ENCODE measurements around the gene ZNF607. TPM values are rescaled to one million over a fixed set of nuclear protein-coding genes. Genes with fewer than 3 reads are reported as not detected.
"Not testable (repeated sequence)": the region's sequence is repeated elsewhere in the genome, so short reads cannot be mapped to it uniquely, and the experiment has no call there.

Gene ZNF607
- total RNA-seq, 1 experiment from 2014 or later: 0.89 TPM

DNA sequence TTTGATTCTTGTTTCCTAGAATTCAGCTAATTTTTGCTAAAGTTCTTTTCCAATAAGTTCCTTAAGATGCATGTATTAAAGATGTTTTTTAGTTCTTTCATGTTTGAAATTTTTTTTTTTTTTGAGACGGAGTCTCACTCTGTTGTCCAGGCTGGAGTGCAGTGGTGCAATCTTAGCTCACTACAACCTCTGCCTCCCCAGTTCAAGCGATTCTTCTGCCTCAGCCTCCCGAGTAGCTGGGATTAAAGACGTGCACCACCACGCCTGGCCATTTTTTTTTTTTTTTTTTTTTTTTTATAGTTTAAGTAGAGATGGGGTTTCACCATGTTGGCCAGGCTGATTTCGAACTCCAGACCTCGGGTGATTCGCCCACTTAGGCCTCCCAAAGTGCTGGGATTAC lies 62.4 kb downstream of the ZNF607 start:
- H3K36me3 ChIP-seq, DNase-seq, H3K27me3 ChIP-seq, H3K4me3 ChIP-seq: not testable (repeated sequence)
- H3K9me3 ChIP-seq: peaks cover 11% of the 10 kb centered on the region

GRCh38 chr19:37655689-37656371 lies 63.7 kb downstream of the ZNF607 start:
- Histone ChIP-seq H3K36me3 (peaks cover 22% of the 10 kb centered on the region), H3K9me3 (peaks cover 24% of the 10 kb centered on the region), H3K4me3 (peak overlapping the region; percentile 79), H3K27me3 (no peaks in the 10 kb centered on the region)
- DNase-seq: peak; percentile 85

DNA sequence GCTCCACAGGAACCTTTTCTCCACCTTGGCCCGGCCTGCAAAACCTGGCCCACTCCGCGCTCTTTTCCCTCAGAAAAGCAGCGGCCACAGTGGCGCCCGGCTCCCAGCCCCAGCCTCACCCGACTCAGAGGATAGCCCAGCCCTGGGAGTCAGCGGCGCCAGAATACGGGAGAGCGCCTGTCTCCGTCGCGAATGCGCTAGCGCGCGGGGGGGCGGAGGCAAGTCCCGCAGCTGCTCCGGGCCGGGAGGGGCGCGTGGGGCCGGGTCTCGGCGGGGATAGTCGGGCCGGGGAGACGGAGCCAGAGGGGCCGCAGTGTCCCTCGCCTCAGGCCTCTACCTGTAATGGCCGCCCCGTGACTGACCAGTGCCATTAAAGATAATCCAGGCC lies 64.3 kb downstream of the ZNF607 start, which contains the start of gene ZFP30:
TSS of gene ZFP30 (minus strand) at position 165 of the 388 bp plus-strand sequence. CDS start 7,643 bp downstream, outside the sequence.
- H3K36me3 ChIP-seq: peaks cover 27% of the 10 kb centered on the region
- H3K4me3 ChIP-seq: peak within 1 kb of the TSS; percentile 79
- H3K9me3 ChIP-seq: peaks cover 28% of the 10 kb centered on the region
- H3K27me3 ChIP-seq: no peaks in the 10 kb centered on the region
- DNase-seq: peak; percentile 96

- Histone ChIP-seq H3K4me3 (peak overlapping the region; percentile 79), H3K36me3 (peaks cover 33% of the 10 kb centered on the region)
- DNase-seq: peak; percentile 67
Observed at GRCh38 chr19:37654629-37655300, 64.8 kb downstream of the ZNF607 start.

GRCh38 chr19:37654118-37654517 lies 65.4 kb downstream of the ZNF607 start:
- Histone ChIP-seq H3K4me3 (peak overlapping the region; percentile 79), H3K36me3 (peaks cover 39% of the 10 kb centered on the region), H3K27me3 (no peaks in the 10 kb centered on the region), H3K9me3 (peaks cover 33% of the 10 kb centered on the region)
- no peak for DNase-seq

More at GRCh38 chr19:37654629-37655300, 64.8 kb downstream of the ZNF607 start:
- peaks cover 33% of the 10 kb centered on the region for H3K9me3 ChIP-seq
- H3K27me3 ChIP-seq: no peaks in the 10 kb centered on the region

Other genes starting within 250 kb of the ZNF607 start
- not detected in 2 replicates for gene ZNF793, start 212.8 kb downstream of the ZNF607 start, total RNA-seq (2014; rRNA removed; shearing (Covaris generic); ENCODE audit: low replicate concordance)
- gene ZNF571, start 125.0 kb downstream of the ZNF607 start, total RNA-seq (2014; rRNA removed; shearing (Covaris generic); ENCODE audit: low replicate concordance): 3.0 and 13.6 TPM in 2 replicates
- 0.12 TPM in 1 of 2 replicates, not detected in the other for gene ZNF540, start 124.9 kb downstream of the ZNF607 start, total RNA-seq (2014; rRNA removed; shearing (Covaris generic); ENCODE audit: low replicate concordance)
- gene ZFP30, start 64.3 kb downstream of the ZNF607 start, total RNA-seq (2014; rRNA removed; shearing (Covaris generic); ENCODE audit: low replicate concordance): 27.0 and 30.2 TPM in 2 replicates
- gene ZNF573, start 59.8 kb upstream of the ZNF607 start, total RNA-seq (2014; rRNA removed; shearing (Covaris generic); ENCODE audit: low replicate concordance): 2.1 and 2.9 TPM in 2 replicates
- not detected in 2 replicates for gene WDR87, start 186.8 kb upstream of the ZNF607 start, total RNA-seq (2014; rRNA removed; shearing (Covaris generic); ENCODE audit: low replicate concordance)
- 13.8 and 18.0 TPM in 2 replicates for gene SIPA1L3, start 187.4 kb upstream of the ZNF607 start, total RNA-seq (2014; rRNA removed; shearing (Covaris generic); ENCODE audit: low replicate concordance)